Smooth muscle cell (in vitro differentiated cells): ENCODE data around the gene ACTA1. TPM values are rescaled to one million over a fixed set of nuclear protein-coding genes. Genes with fewer than 3 reads are reported as not detected.

Experiments used
- DNase-seq: peaks from one replicate; lab custom pipeline; 2025; ENCODE audit not compliant: unreplicated experiment; lab: John Stamatoyannopoulos, UW
- H2AFZ ChIP-seq: fragments of 200-600 bp; sonication (generic); 2 replicates; pipeline ENCODE4 v1.6.0; 2016; ENCODE audit warnings: antibody characterized with exemption, low read depth, mild to moderate bottlenecking
- H3F3A ChIP-seq: fragments of 200-600 bp; sonication (generic); 2 replicates; pipeline ENCODE4 v1.6.0; 2017; ENCODE audit warnings: antibody characterized with exemption, low read depth
- H3K27ac ChIP-seq: fragments of 200-600 bp; sonication (generic); 2 replicates; pipeline ENCODE4 v1.5.1; 2016; ENCODE audit warnings: low read depth, mild to moderate bottlenecking
- H3K27me3 ChIP-seq: fragments of 200-600 bp; sonication (generic); 2 replicates; pipeline ENCODE4 v1.6.1; 2016; ENCODE audit warnings: low read depth, mild to moderate bottlenecking
- H3K36me3 ChIP-seq: fragments of 200-600 bp; sonication (generic); 2 replicates; pipeline ENCODE4 v1.5.1; 2016; ENCODE audit warnings: low read depth
- H3K4me1 ChIP-seq: fragments of 200-600 bp; sonication (generic); 2 replicates; pipeline ENCODE4 v1.5.1; 2016; ENCODE audit warnings: low read depth
- H3K4me2 ChIP-seq: fragments of 200-600 bp; sonication (generic); 2 replicates; pipeline ENCODE4 v1.6.0; 2016; ENCODE audit warnings: mild to moderate bottlenecking
- H3K4me3 ChIP-seq: fragments of 200-600 bp; sonication (generic); 2 replicates; pipeline ENCODE4 v1.5.1; 2016; ENCODE audit warnings: mild to moderate bottlenecking
- H3K79me2 ChIP-seq: fragments of 200-600 bp; sonication (generic); 2 replicates; pipeline ENCODE4 v1.6.0; 2016; ENCODE audit warnings: low read depth, mild to moderate bottlenecking
- H3K9ac ChIP-seq: fragments of 200-600 bp; sonication (generic); 2 replicates; pipeline ENCODE4 v1.6.0; 2016; ENCODE audit warnings: low read depth
- H3K9me3 ChIP-seq: fragments of 200-600 bp; sonication (generic); replicated peaks from 2 replicates; pipeline ENCODE4 v1.5.1; 2016; ENCODE audit warnings: low read depth
- H4K20me1 ChIP-seq: fragments of 200-600 bp; sonication (generic); 2 replicates; pipeline ENCODE4 v1.6.0; 2016; ENCODE audit warnings: low read depth
- CTCF ChIP-seq: fragments of 200-600 bp; sonication (generic); IDR thresholded peaks from 2 replicates; pipeline ENCODE4 v1.5.1; 2017; ENCODE audit warnings: borderline replicate concordance, mild to moderate bottlenecking, antibody characterized with exemption; ENCODE audit not compliant: insufficient read depth, poor library complexity, severe bottlenecking
- WGBS: methylation state at CpG from one replicate; pipeline ENCODE4 v1.1.7; 2016; ENCODE audit warnings: low lambda C conversion rate; 5-methylcytosine and 5-hydroxymethylcytosine counted together
- polyA plus RNA-seq: library from polyadenylated mRNA; unstranded; fragments of >200 nt; fragmentation: Nextera tagmentation; extraction: Ambion mirVana; gene quantifications from 2 replicates; pipeline ENCODE4 v1.2.1, GENCODE V29; 2016
- small RNA-seq: library from RNA; depleted of rRNA; stranded (forward); fragments of <200 nt; gene quantifications from one replicate; pipeline ENCODE3, GENCODE V24; 2014
- total RNA-seq: library from RNA; depleted of rRNA; stranded (reverse); fragments of >200 nt; gene quantifications from 2 replicates; pipeline ENCODE4 v1.2.3, GENCODE V29; 2014

ACTA1 gene
- total and polyA plus RNA-seq, 2 experiments from 2014 or later: 3.7 to 5.1 TPM

- H3K9me3 ChIP-seq: no peaks in the 10 kb centered on the region
- TF ChIP-seq CTCF: no peak
- no peaks in the 10 kb centered on the region for H4K20me1 ChIP-seq
- H3K4me1 ChIP-seq: peaks cover 11% of the 10 kb centered on the region
- no peak overlapping the region for H3K4me2 ChIP-seq
- H3K9ac ChIP-seq: no peak overlapping the region
- H3K36me3 ChIP-seq: no peaks in the 10 kb centered on the region
- no peak overlapping the region for H3K27ac ChIP-seq
- H2AFZ ChIP-seq: no peak overlapping the region
- H3K27me3 ChIP-seq: peaks cover 11% of the 10 kb centered on the region
- H3K79me2 ChIP-seq: no peaks in the 10 kb centered on the region
- H3F3A ChIP-seq: no peaks in the 10 kb centered on the region
- WGBS: 97% methylated on average over 3 of the region's 3 CpGs
- DNase-seq: no peak
- H3K4me3 ChIP-seq: no peak overlapping the region
These were observed 50.7 kb downstream of the ACTA1 start for GRCh38 chr1:229383188-229383587.

Small RNA genes within 50 kb of the gene (small RNA-seq; reads per million reads assigned to genes)
- gene RN7SKP276 (not detected), gene RNU6-180P (not detected)

Other genes starting within 250 kb of the ACTA1 start
- gene RAB4A, start 163.0 kb downstream of the ACTA1 start, total RNA-seq: 25.1 and 43.9 TPM in 2 replicates
- 46.6 and 52.7 TPM in 2 replicates for gene RAB4A, start 163.0 kb downstream of the ACTA1 start, polyA plus RNA-seq
- 12.0 and 13.3 TPM in 2 replicates for gene CCSAP, start 91.0 kb downstream of the ACTA1 start, total RNA-seq
- gene CCSAP, start 91.0 kb downstream of the ACTA1 start, polyA plus RNA-seq: 2.5 and 5.2 TPM in 2 replicates
- 40.0 and 54.8 TPM in 2 replicates for gene NUP133, start 74.2 kb upstream of the ACTA1 start, total RNA-seq
- gene NUP133, start 74.2 kb upstream of the ACTA1 start, polyA plus RNA-seq: 14.6 and 15.5 TPM in 2 replicates
- 14.2 and 18.4 TPM in 2 replicates for gene ABCB10, start 124.6 kb upstream of the ACTA1 start, total RNA-seq
- 7.1 and 10.3 TPM in 2 replicates for gene ABCB10, start 124.6 kb upstream of the ACTA1 start, polyA plus RNA-seq
- gene TAF5L, start 192.0 kb upstream of the ACTA1 start, total RNA-seq: 11.3 and 13.4 TPM in 2 replicates
- gene TAF5L, start 192.0 kb upstream of the ACTA1 start, polyA plus RNA-seq: 3.3 and 4.4 TPM in 2 replicates
- gene URB2, start 192.2 kb upstream of the ACTA1 start, total RNA-seq: 3.0 and 4.2 TPM in 2 replicates
- gene URB2, start 192.2 kb upstream of the ACTA1 start, polyA plus RNA-seq: 1.9 and 2.8 TPM in 2 replicates